Pancreas (tissue), 10 donors: ENCODE data around the gene PTGER1. TPM values are rescaled to one million over a fixed set of nuclear protein-coding genes. Genes with fewer than 3 reads are reported as not detected.

Source experiments
- ATAC-seq, 4 donors: fragments of 200-7000 bp; cut with Tn5 transposase; one replicate each; pipeline versions ENCODE4 v1.8.0 to v1.9.1; 2020; ENCODE audit warnings: mild to moderate bottlenecking in 4 of 4, moderate library complexity in 4 of 4
- DNase-seq, 6 donors: peaks; one replicate each; pipeline ENCODE4 v3.0.0-alpha.2; 2020
- FAIRE-seq: peaks from 2 replicates; lab custom pipeline; 2012; peaks lifted over from hg19 to GRCh38; lab: Jason Lieb, UNC
- H3K27ac ChIP-seq, 4 donors: fragments of 200-600 bp; sonication (generic); 1 replicate in 3 of 4; 2 replicates in 1 of 4; pipeline versions ENCODE4 v1.5.0 to v1.8.0; 2020
- H3K27me3 ChIP-seq, 4 donors: fragments of 200-600 bp; one replicate each; pipeline ENCODE4 v1.8.0; 2021
- H3K36me3 ChIP-seq, 3 donors: fragments of 200-600 bp; sonication (generic) in 1 of 3; one replicate each; pipeline versions ENCODE4 v1.5.0 to v1.8.0; 2020 to 2021
- H3K4me1 ChIP-seq, 3 donors: fragments of 200-600 bp; one replicate each; pipeline ENCODE4 v1.8.0; 2021
- H3K4me3 ChIP-seq, 4 donors: fragments of 200-600 bp; sonication (generic) in 2 of 4; one replicate each; pipeline versions ENCODE4 v1.5.0 to v1.8.0; 2020 to 2021
- H3K9me3 ChIP-seq, 4 donors: fragments of 200-600 bp; one replicate each; pipeline ENCODE4 v1.8.0; 2021
- CTCF ChIP-seq, 4 donors: fragments of 200-600 bp; sonication (generic) in 3 of 4; IDR thresholded peaks; one replicate each; pipeline versions ENCODE4 v1.5.0 to v1.8.0; 2021; ENCODE audit warnings: antibody characterized with exemption in 4 of 4
- WGBS, 2 donors: extraction: QIAGEN DNeasy Blood & Tissue Kit; methylation state at CpG; one replicate each; pipeline ENCODE4 v1.1.7; 2013; 5-methylcytosine and 5-hydroxymethylcytosine counted together
- intact Hi-C, 3 donors: fragments of 100-400 bp; cut with DNase I; formaldehyde crosslinking; loops; one replicate each; pipeline versions ENCODE4 v1.11.1 to v1.14.2; 2022
- polyA plus RNA-seq, 2 donors: library from polyadenylated mRNA; stranded (reverse); fragments of 200-250 nt; gene quantifications; one replicate each; pipeline ENCODE4 v1.2.3, GENCODE V29; 2013
- total RNA-seq, 6 donors: library from RNA; stranded (reverse); fragmentation: NEBNext Ultra II Directional in 4 of 6; extraction: Animal tissue kit (Norgen Biotek cat#: 25700) in 4 of 6; gene quantifications; one replicate each; pipeline versions ENCODE4 v1.2.1 to v1.2.4, GENCODE V29; 2021 to 2023
- donor health status: healthy with polysubstance abuse.
- donor health status: DM: no; HTN: no; CAD: no; lungs with moderate emphysema.
- donor health status: DM: no; HTN: no; CAD: no.
- donor health status: control.
- donor health status: control.
- donor health status: Bipolar disorder and iron deficiency.
- donor health status: DM: yes; HTN: yes; CAD: no.
- donor health status: DM: no; HTN: no; CAD: no.
- donor health status: DM: no; HTN: no; CAD: no.
- donor health status: DM: yes; HTN: yes; CAD: no.

The PTGER1 gene
- total and polyA plus RNA-seq, 8 donors, result 0.12 to 0.61 (median 0.28) TPM; not detected in 1

- DNase-seq, result no peak
- Histone ChIP-seq H3K36me3 (peaks cover 0 to 14% (median 9%) of the 10 kb centered on the region in 3 donors), H3K27me3 (no peaks in the 10 kb centered on the region), H3K4me1 (peaks cover 0 to 9% (median 0%) of the 10 kb centered on the region in 3 donors), H3K27ac (no peak overlapping the region), H3K4me3 (no peak overlapping the region), H3K9me3 (no peaks in the 10 kb centered on the region)
- 78 to 84% methylated on average over 9 of the region's 9 CpGs for WGBS, 2 donors
- no peak for TF ChIP-seq CTCF (IDR thresholded peaks at IDR 0.05)
- no peak for FAIRE-seq
- intact Hi-C loops, result no loop called here
- ATAC-seq, result no peak
Observed at GRCh38 chr19:14439014-14439413, 36.1 kb downstream of the PTGER1 start.

GRCh38 chr19:14437578-14438140, 37.5 kb downstream of the PTGER1 start:
- ATAC-seq (no peak), DNase-seq (no peak), FAIRE-seq (no peak)
- WGBS, 2 donors, result 93 to 96% methylated on average over 7 of the region's 7 CpGs
- Histone ChIP-seq H3K4me3 (no peak overlapping the region), H3K9me3 (no peaks in the 10 kb centered on the region), H3K36me3 (peaks cover 0 to under 1% (median 0%) of the 10 kb centered on the region in 3 donors), H3K27ac (no peak overlapping the region), H3K27me3 (no peaks in the 10 kb centered on the region), H3K4me1 (peaks cover 0 to 9% (median 0%) of the 10 kb centered on the region in 3 donors)
- no peak for TF ChIP-seq CTCF (IDR thresholded peaks at IDR 0.05)
- intact Hi-C loops, result no loop called here

- peak overlapping the region in 1 of 4 donors; percentile 48 for H3K27ac ChIP-seq
- DNase-seq (no peak), ATAC-seq (no peak), FAIRE-seq (no peak)
- H3K9me3 ChIP-seq, result no peaks in the 10 kb centered on the region
- H3K4me1 ChIP-seq, result peaks cover 0 to 16% (median 0%) of the 10 kb centered on the region in 3 donors
- WGBS, 2 donors, result 77 to 80% methylated on average over 17 of the region's 17 CpGs
- TF ChIP-seq CTCF (IDR thresholded peaks at IDR 0.05), result no peak
- H3K36me3 ChIP-seq, result no peaks in the 10 kb centered on the region
- no peaks in the 10 kb centered on the region for H3K27me3 ChIP-seq
- no peak overlapping the region for H3K4me3 ChIP-seq
- intact Hi-C loops, result no loop called here
Observed at GRCh38 chr19:14435320-14436050, 39.7 kb downstream of the PTGER1 start.

- FAIRE-seq (no peak), DNase-seq (peak in 5 of 6 donors; percentile 21 to 72 (median 46)), ATAC-seq (peak; percentile 29 to 68 (median 52))
- Histone ChIP-seq H3K4me3 (peak overlapping the region in 2 of 4 donors; percentile 92 to 93), H3K36me3 (no peaks in the 10 kb centered on the region), H3K4me1 (peaks cover 0 to 16% (median 0%) of the 10 kb centered on the region in 3 donors), H3K27ac (peak overlapping the region in 3 of 4 donors; percentile 35 to 68 (median 48)), H3K27me3 (no peaks in the 10 kb centered on the region), H3K9me3 (no peaks in the 10 kb centered on the region)
- 57 to 58% methylated on average over 22 to 23 of the region's 23 CpGs for WGBS, 2 donors
- TF ChIP-seq CTCF (IDR thresholded peaks at IDR 0.05), result no peak
- intact Hi-C loops, result no loop called here
Observed at GRCh38 chr19:14434543-14435319, 40.4 kb downstream of the PTGER1 start.
